NCI-H2107 treated with DMSO at 0.1 percent for 48 hours (cell line): ENCODE measurements around the gene KDM2B.

Experiments
- DNase-seq: peaks from one replicate; lab custom pipeline; 2025; ENCODE audit not compliant: unreplicated experiment; lab: John Stamatoyannopoulos, UW

KDM2B gene

GRCh38 chr12:121465921-121466793 is 114.7 kb downstream of the KDM2B start:
- DNase-seq, result no peak

DNA sequence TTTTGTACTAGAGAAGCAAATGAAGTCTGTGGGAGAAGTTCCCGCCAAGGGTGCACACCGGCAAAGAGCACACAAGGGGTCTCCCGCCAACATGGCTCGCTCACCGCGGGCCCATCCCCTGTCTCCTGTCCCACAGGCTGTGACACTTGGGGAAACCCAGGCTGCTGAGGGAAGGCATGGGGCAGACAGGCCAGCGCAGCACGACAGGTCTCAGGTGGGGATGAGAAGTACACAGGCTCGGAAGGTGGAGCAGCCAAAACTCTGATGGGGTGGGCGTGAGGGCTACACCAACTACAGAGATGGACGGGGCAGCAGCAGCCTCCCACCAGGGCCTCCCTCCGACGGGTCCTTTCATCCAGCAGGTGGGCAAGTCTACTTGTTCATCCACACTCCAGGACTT is 116.5 kb downstream of the KDM2B start:
- no peak for DNase-seq

- no peak for DNase-seq
Observed at GRCh38 chr12:121461048-121461447, 119.8 kb downstream of the KDM2B start.

DNA sequence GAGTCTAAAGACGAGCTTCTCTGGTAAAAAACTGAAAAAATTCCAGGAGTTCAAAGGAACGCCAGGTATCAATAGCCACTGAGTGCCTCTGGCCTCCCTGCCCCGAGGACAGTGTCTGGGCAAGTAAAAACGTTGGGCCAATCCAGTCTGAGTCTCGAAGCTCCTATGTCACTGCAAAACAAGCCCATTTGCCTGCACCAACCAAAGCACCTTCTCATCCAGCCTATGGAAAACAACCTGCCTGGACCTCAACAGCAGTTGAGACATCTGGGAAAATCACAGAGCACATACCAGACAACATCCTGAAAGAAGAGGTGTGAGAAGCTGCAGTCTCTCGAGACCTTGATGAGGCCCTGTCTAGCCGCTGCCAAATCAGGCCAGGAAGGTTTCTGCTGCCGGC is 124.3 kb downstream of the KDM2B start:
- DNase-seq, result no peak

GRCh38 chr12:121455766-121456420 is 124.9 kb downstream of the KDM2B start:
- DNase-seq, result no peak

DNA sequence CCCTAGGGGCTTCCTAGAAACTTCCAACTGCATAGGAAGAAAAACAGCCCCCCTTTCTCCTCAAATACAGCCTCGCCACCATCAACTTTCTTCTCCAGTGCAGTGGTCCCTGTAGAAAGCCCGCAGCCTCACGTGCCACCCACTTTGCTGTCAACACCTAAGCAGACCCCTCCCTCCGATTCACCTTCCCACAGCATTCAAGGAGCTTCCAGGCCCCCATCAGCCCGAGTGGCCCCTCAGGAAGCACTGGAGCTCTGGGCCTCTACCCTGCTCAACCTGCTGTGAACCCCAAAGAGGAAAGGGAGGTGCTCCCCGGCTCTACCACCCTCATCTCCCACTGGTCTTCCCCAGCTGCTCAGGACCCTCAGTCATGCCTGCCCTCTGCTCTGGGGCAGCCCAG is 125.9 kb downstream of the KDM2B start:
- DNase-seq, result no peak

- DNase-seq, result no peak
Observed at GRCh38 chr12:121453629-121454028, 127.2 kb downstream of the KDM2B start.

GRCh38 chr12:121452985-121453360 is 127.8 kb downstream of the KDM2B start:
- DNase-seq, result no peak

GRCh38 chr12:121452340-121452984 is 128.4 kb downstream of the KDM2B start:
- no peak for DNase-seq

- DNase-seq, result no peak
Observed at GRCh38 chr12:121451961-121452339, 128.9 kb downstream of the KDM2B start.

DNA sequence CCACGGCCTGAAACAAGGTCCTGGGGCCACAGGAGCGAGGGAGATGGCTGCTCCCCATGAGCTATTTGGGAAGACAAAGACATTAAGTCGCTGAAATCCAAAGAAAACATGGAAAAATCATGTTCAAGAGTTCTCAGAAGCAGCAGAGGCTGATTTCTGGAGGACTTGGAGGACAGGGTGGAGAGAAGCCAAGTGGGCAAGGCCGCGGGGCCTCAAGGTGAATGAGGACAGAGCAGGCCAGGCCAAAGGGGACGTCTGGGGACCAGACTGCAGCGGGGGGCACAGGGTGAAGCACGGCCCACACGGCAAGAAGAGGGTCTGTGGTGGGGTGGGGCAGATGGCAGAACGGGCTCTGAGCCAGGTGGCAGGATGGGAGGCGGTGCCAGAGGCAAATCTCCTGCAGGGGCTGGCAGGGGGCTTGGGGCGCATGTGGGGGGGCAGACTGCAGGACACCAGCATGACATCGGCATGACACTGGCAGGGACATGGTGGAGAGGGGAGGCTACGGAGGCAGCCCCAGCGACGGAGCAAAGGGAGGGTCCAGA is 132.0 kb downstream of the KDM2B start:
- DNase-seq, result no peak

DNA sequence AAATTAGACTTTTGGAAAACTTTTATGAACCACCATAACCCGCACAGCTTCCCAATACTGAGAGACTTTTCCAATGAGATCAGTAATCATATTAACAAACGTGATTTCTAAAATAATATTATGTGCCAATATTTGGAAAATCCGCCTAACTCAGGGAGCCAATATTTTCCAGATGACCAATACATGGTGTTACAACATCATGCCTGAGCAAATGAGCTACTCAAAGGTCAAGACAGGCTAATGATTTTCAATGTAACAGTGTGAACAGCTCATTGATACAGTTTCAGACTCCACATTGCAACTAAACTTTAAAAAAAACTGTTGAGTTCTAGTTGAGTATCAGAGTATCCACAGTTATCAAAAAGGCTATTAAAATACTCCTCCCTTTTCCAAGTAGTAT is 134.1 kb downstream of the KDM2B start:
- DNase-seq, result no peak

- DNase-seq, result no peak
Observed at GRCh38 chr12:121444842-121445202, 136.0 kb downstream of the KDM2B start.

DNA sequence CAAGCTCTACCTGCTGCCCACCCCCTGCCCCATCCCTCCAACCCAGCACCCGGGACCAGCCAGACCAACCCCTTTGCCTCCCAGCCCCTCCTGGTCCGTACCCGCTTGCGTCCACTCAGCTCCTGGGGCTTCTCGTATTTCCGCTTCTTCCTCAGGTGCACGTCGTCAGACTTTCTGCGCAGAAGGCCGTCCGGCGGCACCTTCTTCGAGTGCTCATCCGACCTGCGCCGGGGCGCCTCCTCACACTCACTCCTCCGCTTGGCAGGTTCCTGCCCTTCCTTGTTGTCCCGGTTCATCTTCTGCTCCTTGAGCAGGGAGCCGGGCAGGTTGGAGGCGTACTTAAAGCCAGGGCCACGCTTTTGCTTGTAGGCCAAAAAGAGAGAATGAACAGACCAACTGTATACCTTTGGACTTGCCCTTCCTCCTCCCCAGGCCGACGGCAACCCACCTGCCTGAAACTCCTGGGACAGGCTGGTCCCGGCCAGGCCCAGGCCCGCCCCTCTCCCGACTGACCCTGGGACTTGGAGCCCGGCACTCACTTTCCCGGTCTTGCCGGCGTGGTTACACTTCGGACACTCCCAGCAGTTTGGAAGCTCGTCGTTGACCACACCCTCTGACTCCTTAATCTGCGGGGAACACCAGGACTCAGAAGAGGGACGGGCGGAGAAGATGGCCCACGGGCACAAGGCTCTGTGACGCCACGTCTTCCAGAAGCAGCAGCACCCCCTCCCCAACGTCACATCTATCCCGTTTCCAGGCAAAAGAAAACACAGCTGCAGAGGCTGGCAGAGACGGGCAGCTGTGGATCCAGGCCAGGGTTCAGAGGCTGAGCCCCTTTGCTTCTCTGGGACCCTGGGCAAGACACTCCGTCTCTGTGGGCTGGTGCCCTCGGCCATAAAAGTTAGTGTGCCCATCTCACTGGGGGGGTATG is 136.6 kb downstream of the KDM2B start:
- no peak for DNase-seq

DNA sequence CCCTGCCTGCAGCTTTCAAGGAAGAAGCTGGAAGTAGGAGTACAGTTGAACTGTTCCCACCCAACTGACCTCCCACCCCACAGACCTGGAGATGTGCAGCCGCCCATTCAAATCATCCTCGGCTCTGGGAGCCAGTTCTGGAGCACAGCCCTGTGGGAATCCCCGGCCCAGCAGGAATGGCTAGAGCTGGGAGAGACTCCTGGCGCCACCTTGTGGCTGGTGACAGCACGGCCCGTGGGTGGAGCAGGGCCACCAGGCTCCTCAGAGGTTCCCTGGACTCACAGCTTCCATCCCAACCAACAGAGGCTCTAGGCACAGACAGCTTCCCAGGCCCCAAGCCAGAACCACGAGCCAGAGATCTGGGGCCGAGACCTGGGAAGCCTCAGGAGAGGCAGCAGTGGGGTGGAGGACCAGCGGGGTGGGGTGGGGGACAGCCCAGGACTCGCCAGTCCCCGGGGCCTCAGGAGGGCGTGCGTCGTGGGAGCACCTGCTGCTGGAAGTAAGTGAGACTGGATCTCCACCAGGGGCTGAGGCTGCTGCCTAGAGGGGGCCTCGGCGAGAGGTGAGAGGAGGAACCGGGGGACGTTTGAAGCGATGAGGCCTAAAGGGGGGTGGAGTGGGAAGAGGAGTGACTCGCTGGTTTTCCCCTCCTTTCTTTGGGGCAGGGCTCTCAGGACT is 137.5 kb downstream of the KDM2B start:
- DNase-seq, result peak; percentile 46

DNA sequence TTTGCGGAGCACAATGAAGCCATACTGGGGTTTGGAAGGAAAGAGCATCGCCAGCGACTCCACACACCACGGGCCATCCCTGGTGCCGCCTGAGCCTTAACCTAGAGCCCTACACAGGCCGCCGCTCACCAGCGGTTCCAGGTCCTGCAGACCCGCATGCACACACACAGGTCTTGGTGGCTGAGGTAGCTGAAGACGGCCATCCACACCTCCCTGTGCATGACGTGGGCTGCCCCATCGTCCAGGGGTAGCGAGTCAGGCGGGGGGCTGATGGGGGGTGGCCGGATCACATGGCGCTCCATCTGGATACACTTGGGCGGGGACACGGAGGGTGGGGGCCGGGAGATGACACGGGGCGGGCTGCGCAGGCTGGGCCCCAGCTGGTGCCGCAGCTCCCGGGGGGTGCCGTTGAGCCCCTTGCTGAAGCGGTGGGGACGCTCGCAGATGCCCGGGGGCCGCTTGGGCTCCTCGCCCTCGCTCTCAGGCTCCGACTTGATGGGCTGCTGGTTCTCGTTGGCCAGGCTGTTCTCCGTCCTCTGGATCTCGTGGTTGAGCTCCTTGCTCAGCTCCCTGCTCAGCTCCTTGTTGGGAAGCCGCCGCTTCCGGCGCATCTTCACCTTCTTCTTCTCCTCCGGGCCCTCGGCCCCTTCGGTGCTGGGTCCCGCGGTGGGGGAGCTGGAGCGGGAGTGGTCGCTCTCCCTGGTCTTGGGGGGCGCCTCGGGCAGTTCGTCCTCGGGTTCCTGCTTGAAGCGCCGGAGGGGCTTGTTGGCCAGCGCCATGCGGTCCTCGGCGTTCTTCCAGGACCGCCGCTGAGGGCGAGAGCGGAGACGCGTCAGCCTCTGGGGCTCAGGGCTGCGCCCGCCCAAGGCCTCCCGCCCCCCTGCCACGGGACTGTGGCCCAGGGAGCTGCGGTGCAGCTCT is 138.5 kb downstream of the KDM2B start:
- no peak for DNase-seq

DNA sequence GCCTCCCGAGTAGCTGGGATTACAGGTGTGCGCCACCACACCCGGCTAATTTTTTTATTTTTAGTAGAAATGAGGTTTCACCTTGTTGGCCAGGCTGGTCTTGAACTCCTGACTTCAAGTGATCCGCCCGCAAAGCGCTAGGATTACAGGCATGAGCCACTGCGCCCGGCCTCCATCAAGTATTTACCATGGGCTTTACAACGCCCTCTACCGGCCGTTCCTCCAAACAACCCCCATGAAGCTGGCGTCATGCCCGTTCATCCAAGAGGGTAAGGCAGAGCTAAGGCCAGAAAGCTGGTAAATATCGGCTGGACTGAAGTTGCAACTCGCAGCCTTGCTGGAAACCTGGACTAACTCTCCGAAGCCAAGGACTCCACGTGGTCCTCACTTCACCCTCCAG is 139.3 kb downstream of the KDM2B start:
- no peak for DNase-seq

GRCh38 chr12:121440768-121441167 is 140.1 kb downstream of the KDM2B start:
- no peak for DNase-seq

GRCh38 chr12:121439715-121440114 is 141.1 kb downstream of the KDM2B start:
- DNase-seq, result no peak
